Stomach (tissue), 9 donors: Measurements from ENCODE around the gene IKBKE. TPM values are rescaled to one million over a fixed set of nuclear protein-coding genes. Genes with fewer than 3 reads are reported as not detected.

Experiments used
- DNase-seq, 2 donors: peaks; one replicate each; pipeline versions ENCODE4 v3.0.0 to v3.0.0-alpha.2; 2013 to 2019
- H3K27ac ChIP-seq, 5 donors: fragments of 200-600 bp in 4 of 5; sonication (generic) in 4 of 5; one replicate each; pipeline ENCODE4 v1.5.1; 2013 to 2019; ENCODE audit warnings: mild to moderate bottlenecking in 1 of 5, moderate library complexity in 1 of 5
- H3K27me3 ChIP-seq, 3 donors: fragments of 200-600 bp; sonication (generic); one replicate each; pipeline ENCODE4 v1.5.1; 2017 to 2019; ENCODE audit warnings: mixed run types in 1 of 3
- H3K36me3 ChIP-seq, 4 donors: fragments of 200-600 bp; sonication (generic); 1 replicate in 3 of 4; 2 replicates in 1 of 4; pipeline ENCODE4 v1.5.1; 2016 to 2019
- H3K4me1 ChIP-seq, 4 donors: fragments of 200-600 bp; sonication (generic); one replicate each; pipeline ENCODE4 v1.5.1; 2016 to 2019
- H3K4me3 ChIP-seq, 4 donors: fragments of 200-600 bp; sonication (generic) in 3 of 4; one replicate each; pipeline ENCODE4 v1.5.1; 2016 to 2019; ENCODE audit warnings: mild to moderate bottlenecking in 1 of 4
- H3K9me3 ChIP-seq, 4 donors: fragments of 200-600 bp; sonication (generic); one replicate each; pipeline ENCODE4 v1.5.1; 2016 to 2019
- CTCF ChIP-seq, 7 experiments: fragments of 450-650 bp in 4 of 7; fragments of 200-600 bp in 3 of 7; sonication (generic) in 3 of 7; IDR thresholded peaks; one replicate each; pipeline ENCODE4 v1.5.1; 2016 to 2019; ENCODE audit warnings: antibody characterized with exemption in 7 of 7, control low read depth in 2 of 7, mild to moderate bottlenecking in 1 of 7
- EP300 ChIP-seq: sonication (generic); formaldehyde crosslinking; IDR thresholded peaks from one replicate; pipeline ENCODE4 v1.6.1; 2017; ENCODE audit warnings: antibody characterized with exemption
- POLR2A ChIP-seq, 4 donors: fragments of 450-650 bp; IDR thresholded peaks; one replicate each; pipeline ENCODE4 v1.6.1; 2016; ENCODE audit warnings: antibody characterized with exemption in 4 of 4, control low read depth in 2 of 4, mild to moderate bottlenecking in 1 of 4, moderate library complexity in 1 of 4
- POLR2AphosphoS5 ChIP-seq, 3 donors: sonication (generic); formaldehyde crosslinking; IDR thresholded peaks; one replicate each; pipeline ENCODE4 v1.6.1; 2016; ENCODE audit warnings: antibody characterized with exemption in 3 of 3
- WGBS, 5 donors: extraction: QIAGEN DNeasy Blood & Tissue Kit in 3 of 5; methylation state at CpG; one replicate each; pipeline versions ENCODE4 v1.1.5 to v1.1.7; 2013 to 2018; 5-methylcytosine and 5-hydroxymethylcytosine counted together
- intact Hi-C: fragments of 100-400 bp; cut with DNase I; formaldehyde crosslinking; loops from one replicate; pipeline ENCODE4 v1.15.1; 2023; ENCODE audit warnings: low total_unique reads
- polyA plus RNA-seq, 3 donors: library from polyadenylated mRNA; stranded (reverse); fragments of 200-250 nt; gene quantifications; one replicate each; pipeline ENCODE4 v1.2.3, GENCODE V29; 2013
- total RNA-seq, 5 donors: library from RNA; depleted of rRNA; stranded (reverse); fragments of >200 nt; gene quantifications; one replicate each; pipeline versions ENCODE4 v1.1.0 to v1.2.3, GENCODE V29; 2014 to 2016
- donor health status: healthy with polysubstance abuse.
- donor health status: Bipolar disorder and iron deficiency.
- donor health status: healthy.

IKBKE gene
- total and polyA plus RNA-seq, 8 donors = 4.9 to 49.6 (median 7.8) TPM

GRCh38 chr1:206513312-206514111 lies 43.2 kb downstream of the IKBKE start:
- peak overlapping the region; percentile 45 to 83 (median 72) for H3K27ac ChIP-seq
- no peak overlapping the region for H3K4me3 ChIP-seq

GRCh38 chr1:206514813-206515387 lies 44.6 kb downstream of the IKBKE start:
- WGBS, 5 donors = 56 to 79% (median 72%) methylated on average over 5 of the region's 5 CpGs
- no peak overlapping the region for H3K4me3 ChIP-seq
- H3K9me3 ChIP-seq = no peaks in the 10 kb centered on the region
- H3K27me3 ChIP-seq = no peaks in the 10 kb centered on the region
- no peak for TF ChIP-seq POLR2AphosphoS5 (IDR thresholded peaks at IDR 0.05)
- peak overlapping the region in 1 of 5 donors; percentile 70 for H3K27ac ChIP-seq
- H3K36me3 ChIP-seq = peaks cover 0 to 4% (median 0%) of the 10 kb centered on the region in 4 donors
- peaks cover 40 to 58% (median 41%) of the 10 kb centered on the region in 4 donors for H3K4me1 ChIP-seq
- DNase-seq = no peak
- intact Hi-C loops = no loop called here

More at GRCh38 chr1:206513312-206514111, 43.2 kb downstream of the IKBKE start:
- DNase-seq = peak in 1 of 2 donors; percentile 86
- Histone ChIP-seq H3K36me3 (peaks cover 0 to 4% (median 0%) of the 10 kb centered on the region in 4 donors), H3K9me3 (no peaks in the 10 kb centered on the region), H3K4me1 (peaks cover 44 to 72% (median 53%) of the 10 kb centered on the region in 4 donors), H3K27me3 (peaks cover 0 to 7% (median 0%) of the 10 kb centered on the region in 3 donors)
- WGBS, 5 donors = 23 to 46% (median 29%) methylated on average over 10 to 11 of the region's 11 CpGs
- intact Hi-C loops = no loop called here
- TF ChIP-seq CTCF (IDR thresholded peaks at IDR 0.05) (no peak), EP300 (no peak), POLR2A (IDR thresholded peaks at IDR 0.05) (no peak), POLR2AphosphoS5 (IDR thresholded peaks at IDR 0.05) (peak in 1 of 3 donors; percentile 28)

GRCh38 chr1:206516728-206516990 lies 46.4 kb downstream of the IKBKE start:
- DNase-seq = no peak
- no peaks in the 10 kb centered on the region for H3K27me3 ChIP-seq
- intact Hi-C loops = no loop called here
- H3K9me3 ChIP-seq = no peaks in the 10 kb centered on the region
- H3K36me3 ChIP-seq = peaks cover 0 to 4% (median 0%) of the 10 kb centered on the region in 4 donors
- WGBS, 5 donors = 68 to 95% (median 80%) methylated on average over 5 of the region's 5 CpGs
- peaks cover 36 to 52% (median 40%) of the 10 kb centered on the region in 4 donors for H3K4me1 ChIP-seq
- TF ChIP-seq POLR2A (IDR thresholded peaks at IDR 0.05) = no peak
- no peak for TF ChIP-seq EP300
- no peak for TF ChIP-seq CTCF (IDR thresholded peaks at IDR 0.05)
- H3K27ac ChIP-seq = no peak overlapping the region
- no peak overlapping the region for H3K4me3 ChIP-seq

DNA sequence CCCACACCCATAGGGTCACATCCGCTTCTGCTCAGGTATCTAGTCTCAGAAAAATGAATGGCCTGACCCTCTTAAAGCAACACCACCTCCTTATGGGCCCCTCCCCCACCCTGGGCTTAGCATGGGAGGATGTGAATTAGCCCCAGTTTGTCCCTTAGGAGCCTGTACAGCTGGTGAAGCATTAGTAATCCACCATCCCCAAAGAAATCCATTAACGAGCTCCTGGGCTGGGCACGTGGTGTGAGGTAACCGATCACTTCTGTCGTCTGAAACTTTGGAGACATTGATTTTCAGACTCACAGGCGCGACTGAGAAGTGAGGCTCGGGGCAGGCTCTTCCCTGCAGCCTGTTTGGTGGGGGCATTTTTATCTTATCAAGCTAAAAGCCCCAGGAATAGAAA lies 47.5 kb downstream of the IKBKE start:
- H3K4me3 ChIP-seq = no peak overlapping the region
- no peak for DNase-seq
- intact Hi-C loops = no loop called here
- no peak for TF ChIP-seq CTCF (IDR thresholded peaks at IDR 0.05)
- no peak for TF ChIP-seq POLR2AphosphoS5 (IDR thresholded peaks at IDR 0.05)
- TF ChIP-seq EP300 = no peak
- TF ChIP-seq POLR2A (IDR thresholded peaks at IDR 0.05) = no peak
- peaks cover 0 to 4% (median 0%) of the 10 kb centered on the region in 4 donors for H3K36me3 ChIP-seq
- H3K27ac ChIP-seq = no peak overlapping the region
- no peaks in the 10 kb centered on the region for H3K27me3 ChIP-seq
- peaks cover 29 to 48% (median 33%) of the 10 kb centered on the region in 4 donors for H3K4me1 ChIP-seq
- no peaks in the 10 kb centered on the region for H3K9me3 ChIP-seq
- 88 to 91% (median 88%) methylated on average over 8 of the region's 8 CpGs for WGBS, 5 donors

DNA sequence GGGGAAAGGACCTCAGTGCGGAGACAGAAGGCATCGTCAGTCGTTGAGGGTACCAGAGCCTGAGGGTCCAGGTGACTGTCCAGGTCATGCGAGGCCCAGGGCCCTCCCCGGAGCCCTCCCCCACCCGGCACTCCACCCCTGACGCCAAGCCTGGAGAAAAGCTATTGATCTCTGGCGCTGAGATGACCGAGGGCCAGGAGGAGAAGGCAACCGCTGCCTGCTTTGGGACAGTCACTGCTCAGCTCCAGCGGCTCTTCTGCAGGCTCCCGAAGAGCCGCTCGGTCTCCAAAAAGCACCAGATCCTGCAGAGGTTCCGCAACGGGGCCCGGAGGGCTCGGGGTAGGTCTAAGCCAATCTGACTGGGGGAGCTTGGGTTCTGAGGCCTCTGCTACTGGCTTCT lies 47.9 kb downstream of the IKBKE start:
- WGBS, 5 donors = 85 to 92% (median 89%) methylated on average over 8 to 18 of the region's 18 CpGs
- Histone ChIP-seq H3K4me1 (peaks cover 25 to 43% (median 29%) of the 10 kb centered on the region in 4 donors), H3K4me3 (no peak overlapping the region), H3K27me3 (no peaks in the 10 kb centered on the region), H3K36me3 (peaks cover 0 to 4% (median 0%) of the 10 kb centered on the region in 4 donors), H3K9me3 (no peaks in the 10 kb centered on the region), H3K27ac (no peak overlapping the region)
- TF ChIP-seq CTCF (IDR thresholded peaks at IDR 0.05) (no peak), EP300 (no peak), POLR2AphosphoS5 (IDR thresholded peaks at IDR 0.05) (no peak), POLR2A (IDR thresholded peaks at IDR 0.05) (no peak)
- no peak for DNase-seq
- intact Hi-C loops = no loop called here
